Small intestine (tissue), 7 donors: ENCODE data around the gene NFKB1. TPM values are rescaled to one million over a fixed set of nuclear protein-coding genes. Genes with fewer than 3 reads are reported as not detected.

ENCODE experiments used
- DNase-seq, 2 donors: peaks; one replicate each; pipeline versions ENCODE4 v3.0.0 to v3.0.0-alpha.2; 2013
- FAIRE-seq: peaks from 2 replicates; lab custom pipeline; 2012; peaks lifted over from hg19 to GRCh38; lab: Jason Lieb, UNC
- H3K27ac ChIP-seq, 3 donors: one replicate each; pipeline ENCODE4 v1.5.1; 2013; ENCODE audit warnings: low read length in 2 of 3, mild to moderate bottlenecking in 2 of 3, control low read depth in 1 of 3, inconsistent platforms in 1 of 3, low read depth in 1 of 3, moderate library complexity in 1 of 3
- H3K27me3 ChIP-seq, 3 donors: one replicate each; pipeline ENCODE4 v1.6.1; 2013; ENCODE audit warnings: low read length in 3 of 3, inconsistent platforms in 1 of 3; ENCODE audit not compliant: control insufficient read depth in 3 of 3, insufficient read depth in 3 of 3
- H3K36me3 ChIP-seq, 3 donors: one replicate each; pipeline ENCODE4 v1.6.1; 2013; ENCODE audit warnings: low read length in 3 of 3, inconsistent platforms in 1 of 3, low read depth in 1 of 3, mild to moderate bottlenecking in 1 of 3, moderate library complexity in 1 of 3; ENCODE audit not compliant: control insufficient read depth in 3 of 3, insufficient read depth in 2 of 3
- H3K4me1 ChIP-seq, 3 donors: one replicate each; pipeline ENCODE4 v1.6.1; 2013; ENCODE audit warnings: low read length in 2 of 3, inconsistent platforms in 1 of 3, low read depth in 1 of 3, mild to moderate bottlenecking in 1 of 3, moderate library complexity in 1 of 3; ENCODE audit not compliant: control insufficient read depth in 3 of 3, insufficient read depth in 2 of 3
- H3K4me3 ChIP-seq, 3 donors: one replicate each; pipeline ENCODE4 v1.5.1; 2013; ENCODE audit warnings: low read length in 3 of 3, control low read depth in 1 of 3, inconsistent platforms in 1 of 3, low read depth in 1 of 3, mild to moderate bottlenecking in 1 of 3, moderate library complexity in 1 of 3
- H3K9me3 ChIP-seq, 2 donors: one replicate each; pipeline ENCODE4 v1.6.1; 2013; ENCODE audit warnings: low read depth in 1 of 2, low read length in 1 of 2; ENCODE audit not compliant: control insufficient read depth in 2 of 2, insufficient read depth in 1 of 2
- WGBS, 3 donors: extraction: QIAGEN DNeasy Blood & Tissue Kit; methylation state at CpG; one replicate each; pipeline ENCODE4 v1.1.7; 2013; 5-methylcytosine and 5-hydroxymethylcytosine counted together
- polyA plus RNA-seq, 4 donors: library from polyadenylated mRNA; stranded (reverse) in 3 of 4; unstranded in 1 of 4; fragments of 200-250 nt in 3 of 4; fragments of 120-200 nt in 1 of 4; gene quantifications; one replicate each; pipeline versions ENCODE4 v1.2.1 to v1.2.3, GENCODE V29; 2013
- donor health status: healthy with polysubstance abuse.
- donor health status: control.
- donor health status: control.
- donor health status: Bipolar disorder and iron deficiency.
- donor health status: healthy.

The NFKB1 gene
- polyA plus RNA-seq, 4 donors: 12.7 to 29.6 (median 17.9) TPM

DNA sequence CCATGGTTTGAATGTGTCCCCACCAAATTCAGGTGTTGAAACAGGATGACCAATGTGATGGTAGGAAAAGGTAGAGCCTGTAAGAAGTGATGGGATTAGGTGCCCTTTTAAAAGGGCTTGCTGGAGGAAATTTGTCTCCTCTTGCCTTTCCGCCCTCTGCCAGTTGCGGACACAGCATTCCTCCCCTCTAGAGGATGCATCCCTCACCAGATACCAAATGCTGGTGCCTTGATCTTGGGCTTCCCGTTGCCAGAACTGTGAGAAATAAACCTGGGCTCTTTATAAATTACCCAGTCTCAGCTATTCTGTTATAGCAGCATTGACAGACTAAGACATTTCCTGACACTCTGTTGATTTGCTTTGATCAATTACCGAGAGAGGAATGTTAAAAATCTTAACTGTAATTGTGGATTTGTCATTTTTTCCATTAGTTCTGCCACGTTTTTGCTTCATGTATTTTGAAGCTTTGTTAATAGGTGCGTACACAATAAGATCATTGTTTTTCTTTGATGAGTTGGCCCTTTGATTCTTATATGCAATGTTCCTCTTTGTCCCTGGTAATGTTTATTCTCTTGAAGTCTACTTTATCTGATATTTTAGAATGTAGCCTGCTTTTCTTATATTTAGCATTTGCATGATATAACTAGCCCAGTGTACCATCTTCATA is 13.3 kb downstream of the NFKB1 start:
- Histone ChIP-seq H3K36me3 (peaks cover 0 to 3% (median 1%) of the 10 kb centered on the region in 3 donors), H3K27ac (no peak overlapping the region), H3K9me3 (no peaks in the 10 kb centered on the region), H3K27me3 (no peaks in the 10 kb centered on the region), H3K4me3 (no peak overlapping the region), H3K4me1 (peaks cover 0 to 8% (median 1%) of the 10 kb centered on the region in 3 donors)
- DNase-seq (no peak), FAIRE-seq (no peak)
- WGBS, 3 donors: 83 to 86% (median 85%) methylated on average over 6 of the region's 6 CpGs

DNA sequence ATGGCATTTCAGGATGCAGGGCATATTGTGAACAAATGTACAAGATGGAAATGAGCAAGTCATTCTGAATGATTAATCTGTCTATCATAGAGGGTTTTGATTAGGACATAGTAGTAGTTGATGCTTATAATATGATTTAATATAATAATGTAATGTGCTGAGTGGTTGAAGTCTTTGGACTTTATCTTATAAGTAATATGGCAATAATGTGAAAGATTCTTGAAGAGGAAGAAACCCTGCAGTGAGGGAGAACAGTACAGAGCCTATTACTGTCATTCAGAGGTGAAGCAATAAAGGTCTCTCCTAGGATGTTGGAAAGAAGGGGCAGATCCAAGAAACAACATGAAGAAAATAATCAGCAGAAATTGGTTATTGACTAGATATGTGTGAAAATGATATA is 16.6 kb downstream of the NFKB1 start:
- H3K27me3 ChIP-seq: no peaks in the 10 kb centered on the region
- no peak overlapping the region for H3K4me3 ChIP-seq
- peaks cover 0 to 11% (median 4%) of the 10 kb centered on the region in 3 donors for H3K4me1 ChIP-seq
- no peaks in the 10 kb centered on the region for H3K36me3 ChIP-seq
- no peaks in the 10 kb centered on the region for H3K9me3 ChIP-seq
- DNase-seq (no peak), FAIRE-seq (no peak)
- no peak overlapping the region for H3K27ac ChIP-seq

DNA sequence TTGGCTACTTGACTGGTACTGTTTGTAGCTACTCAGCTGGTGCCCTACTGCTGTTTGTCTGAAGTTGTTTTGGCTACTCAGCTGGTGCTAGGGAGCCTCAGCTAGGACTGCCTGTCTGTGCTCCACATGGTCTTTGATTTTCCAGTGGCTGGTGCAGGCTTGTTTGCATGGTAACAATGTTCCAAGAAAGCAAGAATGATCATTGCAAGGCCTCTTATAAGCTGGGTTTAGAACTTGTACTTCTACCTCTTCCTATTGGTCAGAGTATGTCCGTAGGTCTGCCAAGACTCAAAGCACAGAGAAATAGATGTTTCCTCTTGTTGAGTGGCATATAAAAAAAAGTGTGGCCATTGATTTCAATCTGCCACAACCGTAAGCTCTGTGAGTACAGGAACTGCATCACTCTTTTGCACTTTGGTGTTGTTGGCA is 17.6 kb downstream of the NFKB1 start:
- WGBS, 3 donors: 68 to 86% (median 72%) methylated on average over 2 of the region's 2 CpGs
- H3K27me3 ChIP-seq: no peaks in the 10 kb centered on the region
- no peak for FAIRE-seq
- no peak for DNase-seq
- H3K4me1 ChIP-seq: peaks cover 0 to 15% (median 4%) of the 10 kb centered on the region in 3 donors
- H3K9me3 ChIP-seq: no peaks in the 10 kb centered on the region
- H3K4me3 ChIP-seq: no peak overlapping the region
- no peaks in the 10 kb centered on the region for H3K36me3 ChIP-seq
- no peak overlapping the region for H3K27ac ChIP-seq

DNA sequence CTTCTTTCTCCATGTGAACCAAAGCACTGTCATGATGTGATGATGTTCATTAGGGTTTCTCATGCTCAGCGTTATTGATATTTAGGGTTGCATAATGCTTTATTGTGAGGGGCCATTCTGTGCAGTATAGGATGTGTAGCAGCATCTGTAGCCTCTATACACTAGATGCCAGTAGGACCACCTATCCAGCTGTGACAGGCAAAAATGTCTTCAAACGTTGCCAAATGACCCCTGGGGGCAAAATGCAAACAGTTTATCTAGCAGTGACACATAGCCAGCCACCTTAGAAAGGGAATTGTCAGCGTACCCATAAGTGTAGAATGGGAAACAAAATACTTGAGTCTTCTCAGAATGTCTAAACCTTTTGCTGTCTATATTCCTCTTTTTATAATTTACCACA is 18.8 kb downstream of the NFKB1 start:
- Histone ChIP-seq H3K27me3 (no peaks in the 10 kb centered on the region), H3K9me3 (no peaks in the 10 kb centered on the region), H3K4me1 (peaks cover 0 to 15% (median 4%) of the 10 kb centered on the region in 3 donors), H3K4me3 (no peak overlapping the region), H3K36me3 (no peaks in the 10 kb centered on the region), H3K27ac (no peak overlapping the region)
- 68 to 75% (median 70%) methylated on average over 3 of the region's 3 CpGs for WGBS, 3 donors
- DNase-seq: no peak
- no peak for FAIRE-seq

DNA sequence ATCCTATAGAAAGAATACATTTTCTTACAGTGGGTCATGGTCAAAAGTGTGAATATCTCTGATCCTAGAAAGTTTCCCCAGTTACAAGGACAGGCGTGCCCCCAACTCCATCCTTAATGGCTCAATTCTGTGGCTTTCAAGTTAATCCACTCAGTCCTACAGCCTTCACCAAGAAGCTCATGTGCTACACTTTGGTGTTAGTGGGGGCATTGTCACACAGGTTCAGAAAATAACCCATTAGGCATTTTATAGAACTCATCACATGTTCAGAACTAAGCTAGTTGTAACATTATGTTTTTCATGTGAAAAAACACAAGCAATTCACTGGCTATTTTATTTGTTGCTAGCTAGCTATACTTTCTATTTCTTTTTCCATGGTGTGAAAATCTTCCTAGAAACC is 20.4 kb downstream of the NFKB1 start:
- Histone ChIP-seq H3K27ac (no peak overlapping the region), H3K9me3 (no peaks in the 10 kb centered on the region), H3K4me1 (peaks cover 0 to 15% (median 4%) of the 10 kb centered on the region in 3 donors), H3K4me3 (no peak overlapping the region), H3K27me3 (no peaks in the 10 kb centered on the region), H3K36me3 (peaks cover 0 to 2% (median 0%) of the 10 kb centered on the region in 3 donors)
- no peak for DNase-seq
- FAIRE-seq: no peak
- 91 to 96% (median 93%) methylated on average over 1 of the region's 1 CpG for whole genome bisulfite sequencing, 3 donors

DNA sequence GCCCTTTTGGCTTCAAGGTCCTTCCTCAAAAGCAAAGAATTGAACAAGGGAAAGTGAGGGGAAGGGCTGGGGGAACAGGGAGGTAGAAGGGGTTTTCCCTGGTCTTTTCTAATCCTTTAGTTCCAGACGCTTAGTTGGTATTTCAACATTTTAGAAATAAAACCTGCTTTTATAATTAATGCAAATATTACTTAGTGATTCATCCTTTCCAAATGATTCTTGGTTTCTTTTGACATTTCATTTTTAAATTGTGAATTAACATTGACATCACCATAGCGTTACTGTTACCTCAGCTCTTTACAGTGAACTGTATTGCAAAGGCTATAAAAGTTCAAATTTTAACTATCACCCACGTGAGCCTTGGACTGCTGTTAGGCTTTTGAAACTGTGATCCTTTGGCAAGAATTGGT is 20.9 kb downstream of the NFKB1 start:
- H3K36me3 ChIP-seq: peaks cover 0 to 2% (median 0%) of the 10 kb centered on the region in 3 donors
- 48 to 54% (median 49%) methylated on average over 3 of the region's 3 CpGs for WGBS, 3 donors
- no peaks in the 10 kb centered on the region for H3K9me3 ChIP-seq
- no peak for DNase-seq
- H3K27ac ChIP-seq: no peak overlapping the region
- H3K27me3 ChIP-seq: no peaks in the 10 kb centered on the region
- peaks cover 0 to 15% (median 4%) of the 10 kb centered on the region in 3 donors for H3K4me1 ChIP-seq
- H3K4me3 ChIP-seq: no peak overlapping the region
- FAIRE-seq: no peak

DNA sequence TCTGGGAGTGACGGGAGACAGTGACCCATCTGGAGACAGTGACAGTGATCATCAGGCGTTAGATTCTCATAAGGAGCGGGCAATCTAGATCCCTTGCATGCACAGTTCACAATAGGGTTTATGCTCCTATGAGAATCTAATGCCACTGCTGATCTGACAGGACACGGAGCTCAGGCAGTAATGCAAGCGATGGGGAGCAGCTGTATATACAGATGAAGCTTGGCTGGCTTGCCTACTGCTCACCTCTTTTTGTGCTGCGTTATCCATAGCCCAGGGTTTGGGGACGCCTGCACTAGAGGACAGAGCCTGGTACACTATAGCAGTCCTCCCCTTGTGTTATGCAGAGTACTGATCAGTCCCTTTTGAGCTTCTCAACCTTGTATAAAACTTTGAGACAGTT is 23.5 kb downstream of the NFKB1 start:
- FAIRE-seq (no peak), DNase-seq (no peak)
- peak overlapping the region in 1 of 3 donors; percentile 36 for H3K27ac ChIP-seq
- H3K27me3 ChIP-seq: no peaks in the 10 kb centered on the region
- H3K36me3 ChIP-seq: peaks cover 0 to 2% (median 0%) of the 10 kb centered on the region in 3 donors
- H3K4me1 ChIP-seq: peaks cover 0 to 8% (median 3%) of the 10 kb centered on the region in 3 donors
- no peaks in the 10 kb centered on the region for H3K9me3 ChIP-seq
- no peak overlapping the region for H3K4me3 ChIP-seq
- WGBS, 3 donors: 98 to 99% (median 98%) methylated on average over 7 of the region's 7 CpGs

DNA sequence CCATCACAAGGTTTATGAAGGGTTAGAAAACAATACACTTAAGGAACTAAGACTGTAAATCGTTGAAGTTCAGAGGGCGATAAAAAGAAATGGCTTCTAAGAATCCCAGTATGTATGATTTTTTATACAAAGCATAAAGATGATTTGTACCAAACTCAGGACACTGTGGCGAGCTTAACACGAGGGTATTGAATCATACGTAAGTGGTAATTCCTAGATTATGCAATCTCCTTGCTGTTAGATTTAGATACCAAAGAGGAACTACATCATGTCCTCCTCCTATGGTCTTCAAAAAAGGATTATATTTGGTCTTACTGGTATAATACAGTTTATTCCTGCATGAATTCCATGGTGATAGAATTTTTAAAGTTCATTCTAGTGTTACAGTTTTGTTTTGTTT is 23.9 kb downstream of the NFKB1 start:
- no peak overlapping the region for H3K4me3 ChIP-seq
- peaks cover 0 to 8% (median 0%) of the 10 kb centered on the region in 3 donors for H3K4me1 ChIP-seq
- peak overlapping the region in 1 of 3 donors; percentile 36 for H3K27ac ChIP-seq
- no peaks in the 10 kb centered on the region for H3K9me3 ChIP-seq
- DNase-seq (no peak), FAIRE-seq (no peak)
- no peaks in the 10 kb centered on the region for H3K27me3 ChIP-seq
- H3K36me3 ChIP-seq: peaks cover 0 to 2% (median 0%) of the 10 kb centered on the region in 3 donors
- WGBS, 3 donors: 83 to 91% (median 87%) methylated on average over 5 of the region's 5 CpGs
